ENCODE results near the gene SLC26A11.
A peak's percentile ranks its signal among the peaks of the same experiment; 100 is the strongest.
"Not testable (repeated sequence)": the region's sequence is repeated elsewhere in the genome, so short reads cannot be mapped to it uniquely, and the experiment has no call there.

The SLC26A11 gene

GRCh38 chr17:80243526-80244433 lies 23.6 kb downstream of the SLC26A11 start:
- no peak overlapping the region for H3K27ac Mint-ChIP-seq
- ATAC-seq (no peak), DNase-seq (no peak)
- H3K9me3 Mint-ChIP-seq = no peaks in the 10 kb centered on the region
- no peaks in the 10 kb centered on the region for H3K27me3 Mint-ChIP-seq
- no peaks in the 10 kb centered on the region for H3K4me1 Mint-ChIP-seq
- H3K4me3 Mint-ChIP-seq = no peak overlapping the region

- not testable (repeated sequence) for ATAC-seq, H3K27ac Mint-ChIP-seq, H3K4me3 Mint-ChIP-seq, H3K9me3 Mint-ChIP-seq, H3K4me1 Mint-ChIP-seq, H3K27me3 Mint-ChIP-seq, DNase-seq
These were observed 24.2 kb downstream of the SLC26A11 start for GRCh38 chr17:80244448-80244847.

GRCh38 chr17:80244871-80245509 lies 24.8 kb downstream of the SLC26A11 start:
- DNase-seq = no peak
- no peaks in the 10 kb centered on the region for H3K27me3 Mint-ChIP-seq
- H3K4me3 Mint-ChIP-seq = no peak overlapping the region
- H3K9me3 Mint-ChIP-seq = no peaks in the 10 kb centered on the region
- H3K4me1 Mint-ChIP-seq = no peaks in the 10 kb centered on the region
- no peak for ATAC-seq
- peak overlapping the region in 1 of 2 donors; percentile 7 for H3K27ac Mint-ChIP-seq

- Mint-ChIP-seq H3K9me3 (no peaks in the 10 kb centered on the region), H3K4me1 (no peaks in the 10 kb centered on the region), H3K27ac (peak overlapping the region in 1 of 2 donors; percentile 67), H3K27me3 (no peaks in the 10 kb centered on the region), H3K4me3 (no peak overlapping the region)
- DNase-seq (no peak), ATAC-seq (no peak)
These were observed 25.5 kb downstream of the SLC26A11 start for GRCh38 chr17:80245566-80246265.

- H3K9me3 Mint-ChIP-seq = no peaks in the 10 kb centered on the region
- ATAC-seq (peak; percentile 58), DNase-seq (no peak)
- no peak overlapping the region for H3K4me3 Mint-ChIP-seq
- H3K27me3 Mint-ChIP-seq = no peaks in the 10 kb centered on the region
- H3K27ac Mint-ChIP-seq = no peak overlapping the region
- H3K4me1 Mint-ChIP-seq = no peaks in the 10 kb centered on the region
These were observed 26.0 kb downstream of the SLC26A11 start for GRCh38 chr17:80246266-80246681.

- H3K4me3 Mint-ChIP-seq = no peak overlapping the region
- no peaks in the 10 kb centered on the region for H3K4me1 Mint-ChIP-seq
- ATAC-seq (no peak), DNase-seq (no peak)
- peak overlapping the region in 1 of 2 donors; percentile 12 for H3K27ac Mint-ChIP-seq
- H3K9me3 Mint-ChIP-seq = no peaks in the 10 kb centered on the region
- H3K27me3 Mint-ChIP-seq = no peaks in the 10 kb centered on the region
These were observed 26.5 kb downstream of the SLC26A11 start for GRCh38 chr17:80246726-80247125.

GRCh38 chr17:80247561-80247960 lies 27.3 kb downstream of the SLC26A11 start:
- no peak overlapping the region for H3K27ac Mint-ChIP-seq
- H3K9me3 Mint-ChIP-seq = no peaks in the 10 kb centered on the region
- H3K4me3 Mint-ChIP-seq = no peak overlapping the region
- H3K4me1 Mint-ChIP-seq = peaks cover 7% of the 10 kb centered on the region
- no peak for ATAC-seq
- DNase-seq = no peak
- H3K27me3 Mint-ChIP-seq = no peaks in the 10 kb centered on the region

GRCh38 chr17:80248001-80248893 lies 28.0 kb downstream of the SLC26A11 start:
- no peak overlapping the region for H3K4me3 Mint-ChIP-seq
- no peak overlapping the region for H3K27ac Mint-ChIP-seq
- no peak for ATAC-seq
- DNase-seq = no peak
- H3K9me3 Mint-ChIP-seq = no peaks in the 10 kb centered on the region
- no peaks in the 10 kb centered on the region for H3K27me3 Mint-ChIP-seq
- H3K4me1 Mint-ChIP-seq = peaks cover 14% of the 10 kb centered on the region

GRCh38 chr17:80248894-80249710 lies 28.9 kb downstream of the SLC26A11 start:
- H3K27me3 Mint-ChIP-seq = no peaks in the 10 kb centered on the region
- DNase-seq = no peak
- no peak for ATAC-seq
- H3K4me3 Mint-ChIP-seq = no peak overlapping the region
- H3K9me3 Mint-ChIP-seq = no peaks in the 10 kb centered on the region
- peaks cover 22% of the 10 kb centered on the region for H3K4me1 Mint-ChIP-seq
- H3K27ac Mint-ChIP-seq = no peak overlapping the region

- Mint-ChIP-seq H3K4me3 (no peak overlapping the region), H3K27ac (no peak overlapping the region), H3K4me1 (peaks cover 39% of the 10 kb centered on the region), H3K9me3 (no peaks in the 10 kb centered on the region), H3K27me3 (no peaks in the 10 kb centered on the region)
- ATAC-seq = no peak
- DNase-seq = no peak
These were observed 31.7 kb downstream of the SLC26A11 start for GRCh38 chr17:80251966-80252365.

GRCh38 chr17:80252871-80253270 lies 32.6 kb downstream of the SLC26A11 start:
- H3K9me3 Mint-ChIP-seq = no peaks in the 10 kb centered on the region
- peaks cover 46% of the 10 kb centered on the region for H3K4me1 Mint-ChIP-seq
- H3K27me3 Mint-ChIP-seq = no peaks in the 10 kb centered on the region
- peak; percentile 78 to 87 for DNase-seq
- peak; percentile 90 for ATAC-seq
- H3K4me3 Mint-ChIP-seq = no peak overlapping the region
- no peak overlapping the region for H3K27ac Mint-ChIP-seq

GRCh38 chr17:80253631-80254395 lies 33.6 kb downstream of the SLC26A11 start:
- Mint-ChIP-seq H3K27me3 (no peaks in the 10 kb centered on the region), H3K4me3 (no peak overlapping the region), H3K4me1 (peaks cover 55% of the 10 kb centered on the region), H3K27ac (peak overlapping the region in 1 of 2 donors; percentile 86), H3K9me3 (no peaks in the 10 kb centered on the region)
- DNase-seq = no peak
- ATAC-seq = no peak

- peak; percentile 78 for ATAC-seq
- Mint-ChIP-seq H3K4me1 (peaks cover 63% of the 10 kb centered on the region), H3K27me3 (no peaks in the 10 kb centered on the region), H3K4me3 (peak overlapping the region; percentile 47 to 68), H3K27ac (peak overlapping the region; percentile 86 to 90), H3K9me3 (no peaks in the 10 kb centered on the region)
- peak; percentile 48 to 76 for DNase-seq
These were observed 34.4 kb downstream of the SLC26A11 start for GRCh38 chr17:80254396-80255251.

All from stimulated activated naive CD8-positive, alpha-beta T cell treated with anti-CD3 and anti-CD28 coated beads, Interleukin-15, amount 100 ng/mL, for 72 hours (primary cell).